Neural cell (in vitro differentiated cells): ENCODE measurements around the gene KATNAL1. TPM values are rescaled to one million over a fixed set of nuclear protein-coding genes. Genes with fewer than 3 reads are reported as not detected.

ENCODE experiments used
- H2AFZ ChIP-seq: fragments of 200-600, 300-800 bp; sonication (generic), shearing (Covaris generic); 2 replicates; pipeline ENCODE4 v1.6.0; 2014; ENCODE audit warnings: low read depth, mild to moderate bottlenecking, antibody characterized with exemption, low read length, moderate library complexity
- H3F3A ChIP-seq: fragments of 200-600 bp; shearing (Covaris generic); 2 replicates; pipeline ENCODE4 v1.6.1; 2016; ENCODE audit warnings: mild to moderate bottlenecking, moderate library complexity, mixed read lengths, antibody characterized with exemption, low read length; ENCODE audit not compliant: insufficient read depth, poor library complexity, severe bottlenecking
- H3K27ac ChIP-seq: fragments of 200-600, 300-800 bp; sonication (generic), shearing (Covaris generic); 2 replicates; pipeline ENCODE4 v1.5.1; 2014; ENCODE audit warnings: mild to moderate bottlenecking, low read length, moderate library complexity
- H3K27me3 ChIP-seq: fragments of 300-800, 200-600 bp; sonication (generic), shearing (Covaris generic); 2 replicates; pipeline ENCODE4 v1.6.0; 2014; ENCODE audit warnings: mild to moderate bottlenecking, low read depth, low read length, moderate library complexity; ENCODE audit not compliant: insufficient read depth
- H3K36me3 ChIP-seq: fragments of 300-800, 200-600 bp; sonication (generic), shearing (Covaris generic); 2 replicates; pipeline ENCODE4 v1.5.1; 2014; ENCODE audit warnings: mild to moderate bottlenecking, antibody characterized with exemption, low read length, moderate library complexity; ENCODE audit not compliant: insufficient read depth
- H3K4me2 ChIP-seq: fragments of 300-800, 200-600 bp; sonication (generic), shearing (Covaris generic); 2 replicates; pipeline ENCODE4 v1.6.0; 2014; ENCODE audit warnings: mild to moderate bottlenecking, low read length
- H3K4me3 ChIP-seq: fragments of 300-800, 200-600 bp; sonication (generic), shearing (Covaris generic); 2 replicates; pipeline ENCODE4 v1.5.1; 2014; ENCODE audit warnings: mild to moderate bottlenecking, low read length, moderate library complexity
- H3K79me2 ChIP-seq: fragments of 200-600 bp; shearing (Covaris generic); replicated peaks from 2 replicates; pipeline ENCODE4 v1.6.0; 2014; ENCODE audit warnings: mild to moderate bottlenecking, low read length, moderate library complexity; ENCODE audit not compliant: insufficient read depth
- H3K9ac ChIP-seq: fragments of 300-800, 200-600 bp; sonication (generic), shearing (Covaris generic); 2 replicates; pipeline ENCODE4 v1.6.1; 2016; ENCODE audit warnings: mild to moderate bottlenecking, low read length, mixed read lengths
- H3K9me2 ChIP-seq: fragments of 200-600 bp; shearing (Covaris generic); 2 replicates; pipeline ENCODE4 v1.6.1; 2016; ENCODE audit warnings: mild to moderate bottlenecking, low read length, mixed read lengths; ENCODE audit not compliant: insufficient read depth
- H3K9me3 ChIP-seq: fragments of 200-600, 300-800 bp; sonication (generic), shearing (Covaris generic); 2 replicates; pipeline ENCODE4 v1.6.1; 2016; ENCODE audit warnings: mild to moderate bottlenecking, mixed run types, low read length, moderate library complexity, mixed read lengths
- H4K20me1 ChIP-seq: fragments of 200-600 bp; shearing (Covaris generic); 2 replicates; pipeline ENCODE4 v1.6.1; 2016; ENCODE audit warnings: mild to moderate bottlenecking, mixed run types; ENCODE audit not compliant: insufficient read depth
- EZH2 ChIP-seq: fragments of 200-600, 300-800 bp; shearing (Covaris generic), sonication (generic); IDR thresholded peaks from 2 replicates; pipeline ENCODE4 v1.6.1; 2014; ENCODE audit warnings: antibody characterized with exemption, low read length, borderline replicate concordance, mild to moderate bottlenecking; ENCODE audit not compliant: insufficient read depth, poor library complexity, severe bottlenecking
- RAD21 ChIP-seq: fragments of 450-650 bp; conservative IDR thresholded peaks from 2 replicates; pipeline ENCODE4 v1.6.1; 2014; ENCODE audit warnings: antibody characterized with exemption, mild to moderate bottlenecking, moderate library complexity
- REST ChIP-seq: IDR thresholded peaks from 2 replicates; pipeline ENCODE4 v1.6.1; 2012; ENCODE audit warnings: borderline replicate concordance
- SMC3 ChIP-seq: fragments of 450-650 bp; conservative IDR thresholded peaks from 2 replicates; pipeline ENCODE4 v1.6.1; 2014; ENCODE audit warnings: antibody characterized with exemption, mild to moderate bottlenecking, moderate library complexity; ENCODE audit not compliant: poor library complexity
- polyA plus RNA-seq: library from polyadenylated mRNA; depleted of rRNA; stranded (reverse); fragments of >200 nt; gene quantifications from 2 replicates; pipeline ENCODE4 v1.2.3, GENCODE V29; 2014
- TF ChIP-seq, protein P1 (sequence below): fragments of 450-650 bp; IDR thresholded peaks from 2 replicates; pipeline ENCODE4 v1.5.1; 2014; ENCODE audit warnings: antibody characterized with exemption, mild to moderate bottlenecking, moderate library complexity; ENCODE audit not compliant: poor library complexity, severe bottlenecking

KATNAL1 gene
- polyA plus RNA-seq, 1 donor from 2014 or later, result 24.9 TPM

GRCh38 chr13:30181888-30182651, 125.3 kb downstream of the KATNAL1 start:
- no peak overlapping the region for H3K4me3 ChIP-seq

DNA sequence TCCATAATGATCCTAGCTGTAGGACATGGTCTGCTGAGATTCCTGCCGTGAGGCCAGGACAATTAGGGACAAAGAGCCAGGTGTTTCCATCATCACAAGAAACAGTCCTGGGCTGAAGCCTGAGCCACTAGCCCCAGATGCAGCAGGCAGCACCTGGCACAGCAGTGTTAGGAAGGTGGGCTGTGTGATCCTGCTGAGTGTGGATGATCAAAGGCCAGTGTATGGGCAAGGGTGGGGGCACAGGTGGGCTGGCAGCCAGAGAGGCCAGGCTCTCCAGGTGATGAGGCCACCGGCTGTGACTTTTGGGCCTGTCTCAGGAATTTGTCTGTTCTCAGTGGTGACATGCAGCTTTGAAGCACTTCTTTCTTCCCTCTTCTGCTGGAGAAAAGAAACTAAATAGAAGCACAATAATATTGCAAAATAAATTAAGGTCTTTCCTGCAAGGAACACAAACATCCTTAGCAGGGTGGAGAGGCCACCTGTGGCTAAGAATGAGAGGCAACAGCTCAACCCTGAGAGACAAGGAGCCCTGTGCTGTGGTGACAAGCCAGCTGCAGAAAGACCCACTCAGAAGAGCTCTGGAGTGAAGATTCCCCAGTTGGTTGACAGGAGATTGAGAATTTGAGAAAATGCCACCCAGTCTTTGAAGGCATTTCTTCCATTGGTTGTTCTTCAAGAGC, 127.6 kb downstream of the KATNAL1 start:
- no peaks in the 10 kb centered on the region for H3K9me2 ChIP-seq
- no peaks in the 10 kb centered on the region for H3K9me3 ChIP-seq
- no peak overlapping the region for H3K4me3 ChIP-seq
- no peak overlapping the region for H3K4me2 ChIP-seq
- no peak overlapping the region for H3K9ac ChIP-seq
- H2AFZ ChIP-seq, result no peak overlapping the region
- H3K79me2 ChIP-seq, result no peaks in the 10 kb centered on the region
- TF ChIP-seq, protein P1, sequence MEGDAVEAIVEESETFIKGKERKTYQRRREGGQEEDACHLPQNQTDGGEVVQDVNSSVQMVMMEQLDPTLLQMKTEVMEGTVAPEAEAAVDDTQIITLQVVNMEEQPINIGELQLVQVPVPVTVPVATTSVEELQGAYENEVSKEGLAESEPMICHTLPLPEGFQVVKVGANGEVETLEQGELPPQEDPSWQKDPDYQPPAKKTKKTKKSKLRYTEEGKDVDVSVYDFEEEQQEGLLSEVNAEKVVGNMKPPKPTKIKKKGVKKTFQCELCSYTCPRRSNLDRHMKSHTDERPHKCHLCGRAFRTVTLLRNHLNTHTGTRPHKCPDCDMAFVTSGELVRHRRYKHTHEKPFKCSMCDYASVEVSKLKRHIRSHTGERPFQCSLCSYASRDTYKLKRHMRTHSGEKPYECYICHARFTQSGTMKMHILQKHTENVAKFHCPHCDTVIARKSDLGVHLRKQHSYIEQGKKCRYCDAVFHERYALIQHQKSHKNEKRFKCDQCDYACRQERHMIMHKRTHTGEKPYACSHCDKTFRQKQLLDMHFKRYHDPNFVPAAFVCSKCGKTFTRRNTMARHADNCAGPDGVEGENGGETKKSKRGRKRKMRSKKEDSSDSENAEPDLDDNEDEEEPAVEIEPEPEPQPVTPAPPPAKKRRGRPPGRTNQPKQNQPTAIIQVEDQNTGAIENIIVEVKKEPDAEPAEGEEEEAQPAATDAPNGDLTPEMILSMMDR, result no peak
- TF ChIP-seq SMC3 (no peak), EZH2 (no peak), REST (no peak), RAD21 (no peak)
- no peaks in the 10 kb centered on the region for H3K36me3 ChIP-seq
- no peaks in the 10 kb centered on the region for H3F3A ChIP-seq
- no peak overlapping the region for H3K27ac ChIP-seq
- no peaks in the 10 kb centered on the region for H3K27me3 ChIP-seq
- no peaks in the 10 kb centered on the region for H4K20me1 ChIP-seq

More at GRCh38 chr13:30181888-30182651, 125.3 kb downstream of the KATNAL1 start:
- Histone ChIP-seq H3K9me3 (no peaks in the 10 kb centered on the region), H3K4me2 (no peak overlapping the region), H3K9ac (no peak overlapping the region), H3F3A (peaks cover 4% of the 10 kb centered on the region), H3K27ac (no peak overlapping the region), H4K20me1 (no peaks in the 10 kb centered on the region), H3K36me3 (no peaks in the 10 kb centered on the region), H3K27me3 (no peaks in the 10 kb centered on the region), H3K79me2 (no peaks in the 10 kb centered on the region), H2AFZ (no peak overlapping the region), H3K9me2 (no peaks in the 10 kb centered on the region)
- TF ChIP-seq, protein P1, result no peak
